H1 (cell line): Measurements from ENCODE around the gene RAD51B. TPM values are rescaled to one million over a fixed set of nuclear protein-coding genes. Genes with fewer than 3 reads are reported as not detected.

Experiments used
- ATF3 ChIP-seq: IDR thresholded peaks from 2 replicates; pipeline ENCODE4 v1.6.1; 2011; ENCODE audit warnings: low read depth, mild to moderate bottlenecking, low read length; ENCODE audit not compliant: insufficient read depth
- BCL11A ChIP-seq, 2 experiments: IDR thresholded peaks; one replicate each; pipeline ENCODE4 v1.6.1; 2011; ENCODE audit warnings: low read depth in 2 of 2, low read length in 2 of 2, mild to moderate bottlenecking in 2 of 2
- HDAC6 ChIP-seq: IDR thresholded peaks from one replicate; pipeline ENCODE4 v1.7.1; 2012; ENCODE audit warnings: low read depth, mild to moderate bottlenecking, inconsistent platforms, low read length, moderate library complexity
- JUND ChIP-seq: IDR thresholded peaks from 2 replicates; pipeline ENCODE4 v1.6.1; 2011; ENCODE audit warnings: mild to moderate bottlenecking, improper control_type of control experiment, low read length
- RNF2 ChIP-seq: fragments of 200-900, 300-1000 bp; sonication (generic); IDR thresholded peaks from 2 replicates; pipeline ENCODE4 v1.7.1; 2016; ENCODE audit warnings: borderline replicate concordance, low read depth, mild to moderate bottlenecking, antibody characterized with exemption, low read length; ENCODE audit not compliant: poor library complexity, severe bottlenecking; ENCODE audit errors: missing control alignments
- SIX5 ChIP-seq: IDR thresholded peaks from 2 replicates; pipeline ENCODE4 v1.6.1; 2011; ENCODE audit warnings: mild to moderate bottlenecking, low read depth, low read length
- USF2 ChIP-seq: IDR thresholded peaks from 2 replicates; pipeline ENCODE4 v1.6.1; 2011; ENCODE audit warnings: low read length, improper control_type of control experiment
- YY1 ChIP-seq: IDR thresholded peaks from 2 replicates; pipeline ENCODE4 v1.6.1; 2011; ENCODE audit warnings: low read depth, mild to moderate bottlenecking, low read length
- polyA plus RNA-seq, 7 experiments: library from polyadenylated mRNA; depleted of rRNA in 3 of 7; stranded (reverse) in 5 of 7; unstranded in 2 of 7; fragments of >200 nt in 5 of 7; fragments of 200-250 nt in 2 of 7; gene quantifications; 1 replicate in 5 of 7; 2 replicates in 1 of 7; 4 replicates in 1 of 7; pipeline versions ENCODE4 v1.2.1 to v1.2.3, GENCODE V29; 2011 to 2013; ENCODE audit warnings: missing spikeins in 2 of 7, mixed read lengths in 2 of 7
- total RNA-seq: library from RNA; stranded (reverse); fragmentation: NEBNext Ultra II Directional; extraction: Animal tissue kit (Norgen Biotek cat#: 25700); gene quantifications from 2 replicates; pipeline ENCODE4 v1.2.1, GENCODE V29; 2021
- TF ChIP-seq, protein P1 (sequence below): fragments of 300-600 bp; sonication (generic); IDR thresholded peaks from 2 replicates; pipeline ENCODE4 v1.7.1; 2012; ENCODE audit warnings: low read length, moderate library complexity, mild to moderate bottlenecking, inconsistent platforms; ENCODE audit not compliant: insufficient replicate concordance

Gene RAD51B
- total and polyA plus RNA-seq, 2 of the 8 experiments (the other 6 are each of a cell fraction or from before 2014, with no cell fraction given) = 3.9 to 14.9 TPM

GRCh38 chr14:68729556-68729955, 910.0 kb downstream of the RAD51B start (continued):
- TF ChIP-seq, protein P1, sequence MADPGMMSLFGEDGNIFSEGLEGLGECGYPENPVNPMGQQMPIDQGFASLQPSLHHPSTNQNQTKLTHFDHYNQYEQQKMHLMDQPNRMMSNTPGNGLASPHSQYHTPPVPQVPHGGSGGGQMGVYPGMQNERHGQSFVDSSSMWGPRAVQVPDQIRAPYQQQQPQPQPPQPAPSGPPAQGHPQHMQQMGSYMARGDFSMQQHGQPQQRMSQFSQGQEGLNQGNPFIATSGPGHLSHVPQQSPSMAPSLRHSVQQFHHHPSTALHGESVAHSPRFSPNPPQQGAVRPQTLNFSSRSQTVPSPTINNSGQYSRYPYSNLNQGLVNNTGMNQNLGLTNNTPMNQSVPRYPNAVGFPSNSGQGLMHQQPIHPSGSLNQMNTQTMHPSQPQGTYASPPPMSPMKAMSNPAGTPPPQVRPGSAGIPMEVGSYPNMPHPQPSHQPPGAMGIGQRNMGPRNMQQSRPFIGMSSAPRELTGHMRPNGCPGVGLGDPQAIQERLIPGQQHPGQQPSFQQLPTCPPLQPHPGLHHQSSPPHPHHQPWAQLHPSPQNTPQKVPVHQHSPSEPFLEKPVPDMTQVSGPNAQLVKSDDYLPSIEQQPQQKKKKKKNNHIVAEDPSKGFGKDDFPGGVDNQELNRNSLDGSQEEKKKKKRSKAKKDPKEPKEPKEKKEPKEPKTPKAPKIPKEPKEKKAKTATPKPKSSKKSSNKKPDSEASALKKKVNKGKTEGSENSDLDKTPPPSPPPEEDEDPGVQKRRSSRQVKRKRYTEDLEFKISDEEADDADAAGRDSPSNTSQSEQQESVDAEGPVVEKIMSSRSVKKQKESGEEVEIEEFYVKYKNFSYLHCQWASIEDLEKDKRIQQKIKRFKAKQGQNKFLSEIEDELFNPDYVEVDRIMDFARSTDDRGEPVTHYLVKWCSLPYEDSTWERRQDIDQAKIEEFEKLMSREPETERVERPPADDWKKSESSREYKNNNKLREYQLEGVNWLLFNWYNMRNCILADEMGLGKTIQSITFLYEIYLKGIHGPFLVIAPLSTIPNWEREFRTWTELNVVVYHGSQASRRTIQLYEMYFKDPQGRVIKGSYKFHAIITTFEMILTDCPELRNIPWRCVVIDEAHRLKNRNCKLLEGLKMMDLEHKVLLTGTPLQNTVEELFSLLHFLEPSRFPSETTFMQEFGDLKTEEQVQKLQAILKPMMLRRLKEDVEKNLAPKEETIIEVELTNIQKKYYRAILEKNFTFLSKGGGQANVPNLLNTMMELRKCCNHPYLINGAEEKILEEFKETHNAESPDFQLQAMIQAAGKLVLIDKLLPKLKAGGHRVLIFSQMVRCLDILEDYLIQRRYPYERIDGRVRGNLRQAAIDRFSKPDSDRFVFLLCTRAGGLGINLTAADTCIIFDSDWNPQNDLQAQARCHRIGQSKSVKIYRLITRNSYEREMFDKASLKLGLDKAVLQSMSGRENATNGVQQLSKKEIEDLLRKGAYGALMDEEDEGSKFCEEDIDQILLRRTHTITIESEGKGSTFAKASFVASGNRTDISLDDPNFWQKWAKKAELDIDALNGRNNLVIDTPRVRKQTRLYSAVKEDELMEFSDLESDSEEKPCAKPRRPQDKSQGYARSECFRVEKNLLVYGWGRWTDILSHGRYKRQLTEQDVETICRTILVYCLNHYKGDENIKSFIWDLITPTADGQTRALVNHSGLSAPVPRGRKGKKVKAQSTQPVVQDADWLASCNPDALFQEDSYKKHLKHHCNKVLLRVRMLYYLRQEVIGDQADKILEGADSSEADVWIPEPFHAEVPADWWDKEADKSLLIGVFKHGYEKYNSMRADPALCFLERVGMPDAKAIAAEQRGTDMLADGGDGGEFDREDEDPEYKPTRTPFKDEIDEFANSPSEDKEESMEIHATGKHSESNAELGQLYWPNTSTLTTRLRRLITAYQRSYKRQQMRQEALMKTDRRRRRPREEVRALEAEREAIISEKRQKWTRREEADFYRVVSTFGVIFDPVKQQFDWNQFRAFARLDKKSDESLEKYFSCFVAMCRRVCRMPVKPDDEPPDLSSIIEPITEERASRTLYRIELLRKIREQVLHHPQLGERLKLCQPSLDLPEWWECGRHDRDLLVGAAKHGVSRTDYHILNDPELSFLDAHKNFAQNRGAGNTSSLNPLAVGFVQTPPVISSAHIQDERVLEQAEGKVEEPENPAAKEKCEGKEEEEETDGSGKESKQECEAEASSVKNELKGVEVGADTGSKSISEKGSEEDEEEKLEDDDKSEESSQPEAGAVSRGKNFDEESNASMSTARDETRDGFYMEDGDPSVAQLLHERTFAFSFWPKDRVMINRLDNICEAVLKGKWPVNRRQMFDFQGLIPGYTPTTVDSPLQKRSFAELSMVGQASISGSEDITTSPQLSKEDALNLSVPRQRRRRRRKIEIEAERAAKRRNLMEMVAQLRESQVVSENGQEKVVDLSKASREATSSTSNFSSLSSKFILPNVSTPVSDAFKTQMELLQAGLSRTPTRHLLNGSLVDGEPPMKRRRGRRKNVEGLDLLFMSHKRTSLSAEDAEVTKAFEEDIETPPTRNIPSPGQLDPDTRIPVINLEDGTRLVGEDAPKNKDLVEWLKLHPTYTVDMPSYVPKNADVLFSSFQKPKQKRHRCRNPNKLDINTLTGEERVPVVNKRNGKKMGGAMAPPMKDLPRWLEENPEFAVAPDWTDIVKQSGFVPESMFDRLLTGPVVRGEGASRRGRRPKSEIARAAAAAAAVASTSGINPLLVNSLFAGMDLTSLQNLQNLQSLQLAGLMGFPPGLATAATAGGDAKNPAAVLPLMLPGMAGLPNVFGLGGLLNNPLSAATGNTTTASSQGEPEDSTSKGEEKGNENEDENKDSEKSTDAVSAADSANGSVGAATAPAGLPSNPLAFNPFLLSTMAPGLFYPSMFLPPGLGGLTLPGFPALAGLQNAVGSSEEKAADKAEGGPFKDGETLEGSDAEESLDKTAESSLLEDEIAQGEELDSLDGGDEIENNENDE = no peak
- TF ChIP-seq USF2 = no peak
- TF ChIP-seq SIX5 = no peak
- TF ChIP-seq YY1 = no peak
- TF ChIP-seq HDAC6 = no peak
- no peak for TF ChIP-seq BCL11A (IDR thresholded peaks at IDR 0.05; ENCODE audit: low read depth in 2 of 2, low read length in 2 of 2)
- no peak for TF ChIP-seq RNF2
- TF ChIP-seq JUND = no peak
- no peak for TF ChIP-seq ATF3
